IPS DF 6.9 (cell line): Measurements from ENCODE around the gene UBL4A.

Experiments used
- DNase-seq: peaks from one replicate; pipeline ENCODE4 v3.0.0-alpha.2; 2013; ENCODE audit warnings: low read depth, low spot score
- H3K27ac ChIP-seq: one replicate; pipeline ENCODE4 v1.5.1; 2013; ENCODE audit warnings: low read length, control low read depth
- H3K27me3 ChIP-seq: 2 replicates; pipeline ENCODE4 v1.6.1; 2013; ENCODE audit warnings: mild to moderate bottlenecking, low read length; ENCODE audit not compliant: control insufficient read depth, insufficient read depth
- H3K36me3 ChIP-seq: 2 replicates; pipeline ENCODE4 v1.6.1; 2013; ENCODE audit warnings: low read length; ENCODE audit not compliant: control insufficient read depth, insufficient read depth
- H3K4me1 ChIP-seq: 2 replicates; pipeline ENCODE4 v1.6.1; 2013; ENCODE audit warnings: low read length; ENCODE audit not compliant: control insufficient read depth, insufficient read depth
- H3K4me3 ChIP-seq: 2 replicates; pipeline ENCODE4 v1.5.1; 2013; ENCODE audit warnings: mild to moderate bottlenecking, low read length
- H3K9me3 ChIP-seq: 2 replicates; pipeline ENCODE4 v1.6.1; 2013; ENCODE audit warnings: low read length, inconsistent platforms; ENCODE audit not compliant: control insufficient read depth, insufficient read depth
- WGBS: extraction: QIAGEN DNeasy Blood & Tissue Kit; methylation state at CpG from one replicate; pipeline ENCODE4 v1.1.7; 2013; ENCODE audit warnings: mixed read lengths, missing lambda C conversion rate; ENCODE audit not compliant: insufficient read length, insufficient coverage; 5-methylcytosine and 5-hydroxymethylcytosine counted together

Gene UBL4A

GRCh38 chrX:154445776-154446175 is 40.6 kb downstream of the UBL4A start:
- no CpG with 5 or more reads among the region's 16 CpGs for WGBS
- peaks cover 2% of the 10 kb centered on the region; the same call in 1 of the 2 replicates for H3K4me1 ChIP-seq
- H3K27ac ChIP-seq = no peak overlapping the region
- peaks cover 29% of the 10 kb centered on the region for H3K36me3 ChIP-seq
- H3K9me3 ChIP-seq = no peaks in the 10 kb centered on the region
- H3K4me3 ChIP-seq = no peak overlapping the region
- no peak for DNase-seq
- H3K27me3 ChIP-seq = no peaks in the 10 kb centered on the region

DNA sequence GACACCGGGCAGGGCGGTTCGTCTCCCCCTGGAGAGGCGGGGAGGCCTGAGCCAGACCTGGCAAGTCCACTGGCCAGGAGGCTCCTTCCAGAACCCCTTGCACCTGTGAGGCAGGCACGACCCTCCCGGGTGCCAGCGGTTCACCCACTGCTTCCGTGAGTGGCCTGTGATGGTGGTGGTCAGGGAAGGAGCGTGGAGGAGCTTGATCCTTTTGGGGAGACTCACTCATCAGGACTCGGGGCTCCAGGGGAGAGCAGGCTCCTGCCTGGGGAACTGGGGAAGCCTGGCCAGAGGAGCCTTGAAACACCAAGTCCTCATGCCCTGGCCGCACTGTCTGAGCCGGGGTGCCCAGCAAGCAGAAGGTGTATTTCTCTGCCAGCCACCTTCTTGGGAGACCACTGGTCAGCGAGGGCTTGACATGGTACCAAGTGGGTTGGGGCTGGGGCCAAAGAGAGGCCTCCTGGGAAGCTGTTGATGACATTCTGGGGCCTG is 41.6 kb downstream of the UBL4A start:
- Histone ChIP-seq H3K27me3 (no peaks in the 10 kb centered on the region), H3K4me3 (peak overlapping the region; percentile 55; the same call in 1 of the 2 replicates), H3K36me3 (peaks cover 29% of the 10 kb centered on the region), H3K27ac (no peak overlapping the region), H3K4me1 (peaks cover 2% of the 10 kb centered on the region; the same call in 1 of the 2 replicates), H3K9me3 (no peaks in the 10 kb centered on the region)
- no CpG with 5 or more reads among the region's 13 CpGs for WGBS
- DNase-seq = no peak

DNA sequence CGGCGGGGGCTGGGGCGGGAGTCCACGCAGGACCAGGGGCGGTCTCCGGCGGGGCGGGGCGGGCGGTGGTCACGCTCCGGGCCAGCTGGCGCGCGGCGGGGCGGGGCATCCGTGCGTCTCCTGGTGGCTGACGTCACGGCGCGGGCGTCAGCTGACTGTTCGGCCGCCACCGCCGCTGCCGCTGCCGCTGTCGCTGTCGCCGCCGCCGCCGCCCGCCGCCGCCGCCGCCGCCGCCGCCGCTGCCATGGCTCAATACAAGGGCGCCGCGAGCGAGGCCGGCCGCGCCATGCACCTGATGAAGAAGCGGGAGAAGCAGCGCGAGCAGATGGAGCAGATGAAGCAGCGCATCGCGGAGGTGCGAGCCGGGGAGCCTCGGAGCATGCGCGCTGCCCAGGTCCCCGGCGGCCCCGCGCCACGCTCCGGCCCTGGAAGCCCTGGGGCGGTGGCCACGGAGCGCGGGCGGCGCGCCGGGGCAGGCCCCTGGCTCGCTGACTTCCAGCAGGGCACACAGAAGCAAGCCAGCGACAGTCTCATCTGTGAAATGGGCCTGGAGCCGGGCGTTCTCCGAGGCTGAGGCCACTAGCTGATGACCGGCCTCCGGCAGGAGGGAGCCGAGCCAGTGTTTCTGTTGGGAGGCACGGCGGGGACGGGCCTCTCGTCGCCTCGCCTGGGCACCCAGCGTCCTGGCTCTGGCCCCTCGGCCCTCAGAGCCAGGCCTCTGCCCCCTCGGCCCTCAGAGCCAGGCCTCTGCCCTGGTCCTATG is 42.2 kb downstream of the UBL4A start, which contains the start of gene FAM50A:
Gene FAM50A, plus strand, starts transcription at position 150 of the 763 bp plus-strand sequence. Its CDS starts 95 bp downstream, at position 245.
- H3K36me3 ChIP-seq = peaks cover 28% of the 10 kb centered on the region
- no peaks in the 10 kb centered on the region for H3K27me3 ChIP-seq
- no peaks in the 10 kb centered on the region for H3K9me3 ChIP-seq
- no peak for DNase-seq
- peak within 1 kb of the TSS; percentile 55; the same call in 1 of the 2 replicates for H3K4me3 ChIP-seq
- no CpG with 5 or more reads among the region's 94 CpGs for WGBS
- H3K27ac ChIP-seq = no peak within 1 kb of the TSS
- peaks cover 2% of the 10 kb centered on the region; the same call in 1 of the 2 replicates for H3K4me1 ChIP-seq

- Histone ChIP-seq H3K9me3 (no peaks in the 10 kb centered on the region), H3K27me3 (no peaks in the 10 kb centered on the region), H3K4me3 (peak overlapping the region; percentile 55; the same call in 1 of the 2 replicates), H3K27ac (no peak overlapping the region), H3K36me3 (peaks cover 21% of the 10 kb centered on the region), H3K4me1 (peaks cover 2% of the 10 kb centered on the region; the same call in 1 of the 2 replicates)
- DNase-seq = no peak
- no CpG with 5 or more reads among the region's 10 CpGs for whole genome bisulfite sequencing
Measured at GRCh38 chrX:154443479-154443910, 42.9 kb downstream of the UBL4A start.

DNA sequence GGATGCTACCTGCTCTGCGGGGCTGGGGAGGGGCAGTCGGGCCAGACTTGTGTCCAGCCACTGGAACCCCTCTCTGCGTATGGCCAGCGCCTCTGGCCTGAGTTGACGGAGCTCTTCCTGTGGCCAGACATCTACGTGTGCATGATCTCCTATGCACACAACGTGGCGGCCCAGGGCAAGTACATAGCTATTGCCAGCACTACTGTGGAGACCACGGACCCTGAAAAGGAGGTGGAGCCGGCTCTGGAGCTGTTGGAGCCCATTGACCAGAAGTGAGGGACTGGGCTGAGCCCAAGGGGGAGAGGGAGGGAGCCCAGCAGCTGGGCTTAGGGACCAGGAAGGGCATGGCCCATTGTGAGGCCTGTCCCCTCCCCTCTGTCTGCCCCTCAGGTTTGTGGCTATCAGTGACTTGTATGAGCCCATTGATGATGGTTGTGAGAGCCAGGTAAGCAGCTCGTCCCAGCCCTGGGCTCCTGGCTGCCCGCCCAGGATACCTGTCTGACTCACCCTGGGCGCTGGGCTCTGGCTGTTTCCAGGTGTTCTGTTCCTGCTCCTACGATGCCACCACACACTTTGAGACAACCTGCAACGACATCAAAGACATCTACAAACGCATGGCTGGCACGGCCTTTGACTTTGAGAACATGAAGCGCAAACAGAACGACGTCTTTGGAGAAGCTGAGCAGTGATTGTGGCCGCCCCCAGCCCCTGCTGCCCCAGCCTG is 44.3 kb downstream of the UBL4A start:
- WGBS = no CpG with 5 or more reads among the region's 21 CpGs
- Histone ChIP-seq H3K4me3 (no peak overlapping the region), H3K27me3 (no peaks in the 10 kb centered on the region), H3K9me3 (no peaks in the 10 kb centered on the region), H3K27ac (no peak overlapping the region), H3K36me3 (peaks cover 20% of the 10 kb centered on the region), H3K4me1 (peaks cover 2% of the 10 kb centered on the region; the same call in 1 of the 2 replicates)
- no peak for DNase-seq

DNA sequence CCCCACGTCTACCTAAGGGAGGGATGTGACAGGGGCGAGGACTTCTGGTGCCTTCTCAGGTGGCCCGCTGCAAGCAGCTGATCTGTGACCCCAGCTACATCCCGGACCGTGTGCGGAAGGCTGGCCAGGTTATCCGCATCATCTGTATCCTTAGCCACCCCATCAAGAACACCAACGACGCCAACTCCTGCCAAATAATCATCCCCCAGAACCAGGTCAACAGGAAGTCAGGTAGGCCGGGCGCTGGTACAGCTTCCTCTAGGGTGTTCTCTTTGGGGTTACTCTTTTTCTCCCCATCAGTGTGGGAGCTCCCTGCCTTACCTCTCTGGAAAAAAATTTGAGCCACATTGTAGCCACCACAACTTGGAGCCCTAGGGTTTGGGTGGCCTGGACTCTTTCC is 44.9 kb downstream of the UBL4A start:
- no peaks in the 10 kb centered on the region for H3K27me3 ChIP-seq
- no peaks in the 10 kb centered on the region for H3K9me3 ChIP-seq
- H3K4me1 ChIP-seq = peaks cover 2% of the 10 kb centered on the region; the same call in 1 of the 2 replicates
- no peak overlapping the region for H3K27ac ChIP-seq
- no CpG with 5 or more reads among the region's 11 CpGs for WGBS
- peaks cover 17% of the 10 kb centered on the region for H3K36me3 ChIP-seq
- DNase-seq = no peak
- no peak overlapping the region for H3K4me3 ChIP-seq

GRCh38 chrX:154440623-154441357 is 45.6 kb downstream of the UBL4A start:
- Histone ChIP-seq H3K27ac (no peak overlapping the region), H3K9me3 (no peaks in the 10 kb centered on the region), H3K4me1 (peaks cover 2% of the 10 kb centered on the region; the same call in 1 of the 2 replicates), H3K4me3 (no peak overlapping the region), H3K27me3 (no peaks in the 10 kb centered on the region), H3K36me3 (peaks cover 17% of the 10 kb centered on the region)
- no peak for DNase-seq
- no CpG with 5 or more reads among the region's 17 CpGs for WGBS

DNA sequence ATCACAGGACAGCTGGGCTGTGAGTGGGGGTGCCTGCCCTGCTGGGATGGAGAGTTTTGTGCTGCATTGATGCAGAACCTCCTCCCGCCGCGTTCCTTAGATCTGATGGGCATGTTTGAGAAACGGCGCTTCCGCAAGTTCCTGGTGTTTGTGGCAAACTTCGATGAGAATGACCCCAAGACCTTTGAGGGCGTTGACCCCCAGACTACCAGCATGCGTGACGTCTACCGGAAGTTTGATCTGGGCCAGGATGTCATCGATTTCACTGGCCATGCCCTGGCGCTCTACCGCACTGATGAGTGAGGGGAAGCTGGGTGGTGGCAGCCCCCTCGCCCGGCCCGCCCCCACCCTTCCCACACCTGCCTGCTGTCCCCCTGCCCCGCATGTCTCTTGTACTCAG is 46.6 kb downstream of the UBL4A start:
- H3K27ac ChIP-seq = no peak overlapping the region
- H3K27me3 ChIP-seq = no peaks in the 10 kb centered on the region
- peaks cover 2% of the 10 kb centered on the region; the same call in 1 of the 2 replicates for H3K4me1 ChIP-seq
- H3K36me3 ChIP-seq = peaks cover 20% of the 10 kb centered on the region
- no peaks in the 10 kb centered on the region for H3K9me3 ChIP-seq
- DNase-seq = no peak
- no peak overlapping the region for H3K4me3 ChIP-seq
- WGBS = no CpG with 5 or more reads among the region's 18 CpGs

- H3K27me3 ChIP-seq = no peaks in the 10 kb centered on the region
- no CpG with 5 or more reads among the region's 28 CpGs for WGBS
- peak overlapping the region; percentile 97; the same call in 1 of the 2 replicates for H3K4me3 ChIP-seq
- no peak overlapping the region for H3K27ac ChIP-seq
- peaks cover 26% of the 10 kb centered on the region for H3K36me3 ChIP-seq
- no peaks in the 10 kb centered on the region for H3K9me3 ChIP-seq
- DNase-seq = no peak
- H3K4me1 ChIP-seq = no peaks in the 10 kb centered on the region
Measured at GRCh38 chrX:154437971-154438893, 48.2 kb downstream of the UBL4A start.
